ENCODE measurements around the gene RALGDS. TPM values are rescaled to one million over a fixed set of nuclear protein-coding genes. Genes with fewer than 3 reads are reported as not detected.
A peak's percentile ranks its signal among the peaks of the same experiment; 100 is the strongest.

The RALGDS gene
- total and polyA plus RNA-seq, 9 of the 15 experiments (the other 6 are each of a cell fraction or from before 2014, with no cell fraction given), result 0.75 to 43.3 (median 27.1) TPM

DNA sequence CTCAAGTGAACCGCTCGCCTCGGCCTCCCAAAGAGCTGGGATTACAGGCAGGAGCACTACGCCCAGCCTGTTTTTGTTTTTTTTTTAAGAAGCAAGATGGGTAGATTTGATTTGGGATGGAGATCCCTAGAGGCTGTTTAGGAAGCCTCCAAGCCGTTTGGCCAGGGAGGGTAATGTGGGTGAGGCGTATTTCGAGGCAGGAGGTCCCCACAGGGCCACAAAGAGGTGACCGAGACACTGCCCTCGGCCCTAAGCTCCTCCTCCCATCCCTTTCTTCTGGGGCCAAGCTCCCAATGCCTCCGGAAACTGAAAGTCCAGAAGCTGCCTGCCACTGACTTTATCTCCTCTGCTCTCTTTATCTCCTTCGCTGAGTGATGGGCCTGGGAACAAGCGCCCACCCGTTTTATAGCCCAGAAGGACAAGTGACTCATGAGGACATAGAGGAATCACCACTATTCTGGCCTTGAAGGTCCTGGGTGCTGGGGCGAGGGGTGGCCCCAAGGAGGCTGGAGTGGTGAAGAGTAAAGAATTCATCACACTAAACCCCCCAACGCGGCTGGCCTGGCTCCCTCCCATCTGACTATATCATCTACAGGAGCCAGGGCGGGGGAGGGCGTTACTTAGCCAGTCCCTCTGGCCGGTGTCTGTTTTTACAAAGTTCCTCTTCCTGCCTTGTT lies 2.0 kb upstream of the RALGDS start (continued):
- TF ChIP-seq, protein P1, sequence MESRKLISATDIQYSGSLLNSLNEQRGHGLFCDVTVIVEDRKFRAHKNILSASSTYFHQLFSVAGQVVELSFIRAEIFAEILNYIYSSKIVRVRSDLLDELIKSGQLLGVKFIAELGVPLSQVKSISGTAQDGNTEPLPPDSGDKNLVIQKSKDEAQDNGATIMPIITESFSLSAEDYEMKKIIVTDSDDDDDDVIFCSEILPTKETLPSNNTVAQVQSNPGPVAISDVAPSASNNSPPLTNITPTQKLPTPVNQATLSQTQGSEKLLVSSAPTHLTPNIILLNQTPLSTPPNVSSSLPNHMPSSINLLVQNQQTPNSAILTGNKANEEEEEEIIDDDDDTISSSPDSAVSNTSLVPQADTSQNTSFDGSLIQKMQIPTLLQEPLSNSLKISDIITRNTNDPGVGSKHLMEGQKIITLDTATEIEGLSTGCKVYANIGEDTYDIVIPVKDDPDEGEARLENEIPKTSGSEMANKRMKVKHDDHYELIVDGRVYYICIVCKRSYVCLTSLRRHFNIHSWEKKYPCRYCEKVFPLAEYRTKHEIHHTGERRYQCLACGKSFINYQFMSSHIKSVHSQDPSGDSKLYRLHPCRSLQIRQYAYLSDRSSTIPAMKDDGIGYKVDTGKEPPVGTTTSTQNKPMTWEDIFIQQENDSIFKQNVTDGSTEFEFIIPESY (CRISPR knock-in tag; IDR thresholded peaks at IDR 0.05), result no peak
- peak; percentile 60 for TF ChIP-seq NCOR1 (IDR thresholded peaks at IDR 0.05)
- TF ChIP-seq, protein P2, sequence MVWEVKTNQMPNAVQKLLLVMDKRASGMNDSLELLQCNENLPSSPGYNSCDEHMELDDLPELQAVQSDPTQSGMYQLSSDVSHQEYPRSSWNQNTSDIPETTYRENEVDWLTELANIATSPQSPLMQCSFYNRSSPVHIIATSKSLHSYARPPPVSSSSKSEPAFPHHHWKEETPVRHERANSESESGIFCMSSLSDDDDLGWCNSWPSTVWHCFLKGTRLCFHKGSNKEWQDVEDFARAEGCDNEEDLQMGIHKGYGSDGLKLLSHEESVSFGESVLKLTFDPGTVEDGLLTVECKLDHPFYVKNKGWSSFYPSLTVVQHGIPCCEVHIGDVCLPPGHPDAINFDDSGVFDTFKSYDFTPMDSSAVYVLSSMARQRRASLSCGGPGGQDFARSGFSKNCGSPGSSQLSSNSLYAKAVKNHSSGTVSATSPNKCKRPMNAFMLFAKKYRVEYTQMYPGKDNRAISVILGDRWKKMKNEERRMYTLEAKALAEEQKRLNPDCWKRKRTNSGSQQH (CRISPR knock-in tag; IDR thresholded peaks at IDR 0.05), result no peak
- TF ChIP-seq ZNF785 (CRISPR knock-in tag; IDR thresholded peaks at IDR 0.05), result no peak
- TF ChIP-seq, protein P3, sequence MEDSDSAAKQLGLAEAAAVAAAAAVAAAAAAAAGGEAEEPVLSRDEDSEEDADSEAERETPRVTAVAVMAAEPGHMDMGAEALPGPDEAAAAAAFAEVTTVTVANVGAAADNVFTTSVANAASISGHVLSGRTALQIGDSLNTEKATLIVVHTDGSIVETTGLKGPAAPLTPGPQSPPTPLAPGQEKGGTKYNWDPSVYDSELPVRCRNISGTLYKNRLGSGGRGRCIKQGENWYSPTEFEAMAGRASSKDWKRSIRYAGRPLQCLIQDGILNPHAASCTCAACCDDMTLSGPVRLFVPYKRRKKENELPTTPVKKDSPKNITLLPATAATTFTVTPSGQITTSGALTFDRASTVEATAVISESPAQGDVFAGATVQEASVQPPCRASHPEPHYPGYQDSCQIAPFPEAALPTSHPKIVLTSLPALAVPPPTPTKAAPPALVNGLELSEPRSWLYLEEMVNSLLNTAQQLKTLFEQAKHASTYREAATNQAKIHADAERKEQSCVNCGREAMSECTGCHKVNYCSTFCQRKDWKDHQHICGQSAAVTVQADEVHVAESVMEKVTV (CRISPR knock-in tag; IDR thresholded peaks at IDR 0.05), result no peak
- 0 out of 2 replicates have a peak, but pooled peaks have one; percentile 54 for TF ChIP-seq BACH1 (tag; IDR thresholded peaks at IDR 0.05)
- no peak for TF ChIP-seq ZNF668 (CRISPR knock-in tag; IDR thresholded peaks at IDR 0.05)
- no peak for TF ChIP-seq ESRRB (CRISPR knock-in tag; IDR thresholded peaks at IDR 0.05; ENCODE audit: borderline replicate concordance)
- TF ChIP-seq, protein P4, sequence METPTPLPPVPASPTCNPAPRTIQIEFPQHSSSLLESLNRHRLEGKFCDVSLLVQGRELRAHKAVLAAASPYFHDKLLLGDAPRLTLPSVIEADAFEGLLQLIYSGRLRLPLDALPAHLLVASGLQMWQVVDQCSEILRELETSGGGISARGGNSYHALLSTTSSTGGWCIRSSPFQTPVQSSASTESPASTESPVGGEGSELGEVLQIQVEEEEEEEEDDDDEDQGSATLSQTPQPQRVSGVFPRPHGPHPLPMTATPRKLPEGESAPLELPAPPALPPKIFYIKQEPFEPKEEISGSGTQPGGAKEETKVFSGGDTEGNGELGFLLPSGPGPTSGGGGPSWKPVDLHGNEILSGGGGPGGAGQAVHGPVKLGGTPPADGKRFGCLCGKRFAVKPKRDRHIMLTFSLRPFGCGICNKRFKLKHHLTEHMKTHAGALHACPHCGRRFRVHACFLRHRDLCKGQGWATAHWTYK (CRISPR knock-in tag; IDR thresholded peaks at IDR 0.05), result no peak
- TF ChIP-seq MEF2D (tag; conservative IDR thresholded peaks at IDR 0.05; ENCODE audit: low read depth), result no peak
- no peak for TF ChIP-seq RFX7 (CRISPR knock-in tag; IDR thresholded peaks at IDR 0.05)
- TF ChIP-seq ZBTB7A (IDR thresholded peaks at IDR 0.05; ENCODE audit: borderline replicate concordance, control insufficient read depth, low read depth, low read length), result peak; percentile 89
- no peak for TF ChIP-seq FUS (optimal IDR thresholded peaks at IDR 0.05; ENCODE audit: low read depth, low read length)
- TF ChIP-seq, protein P5, sequence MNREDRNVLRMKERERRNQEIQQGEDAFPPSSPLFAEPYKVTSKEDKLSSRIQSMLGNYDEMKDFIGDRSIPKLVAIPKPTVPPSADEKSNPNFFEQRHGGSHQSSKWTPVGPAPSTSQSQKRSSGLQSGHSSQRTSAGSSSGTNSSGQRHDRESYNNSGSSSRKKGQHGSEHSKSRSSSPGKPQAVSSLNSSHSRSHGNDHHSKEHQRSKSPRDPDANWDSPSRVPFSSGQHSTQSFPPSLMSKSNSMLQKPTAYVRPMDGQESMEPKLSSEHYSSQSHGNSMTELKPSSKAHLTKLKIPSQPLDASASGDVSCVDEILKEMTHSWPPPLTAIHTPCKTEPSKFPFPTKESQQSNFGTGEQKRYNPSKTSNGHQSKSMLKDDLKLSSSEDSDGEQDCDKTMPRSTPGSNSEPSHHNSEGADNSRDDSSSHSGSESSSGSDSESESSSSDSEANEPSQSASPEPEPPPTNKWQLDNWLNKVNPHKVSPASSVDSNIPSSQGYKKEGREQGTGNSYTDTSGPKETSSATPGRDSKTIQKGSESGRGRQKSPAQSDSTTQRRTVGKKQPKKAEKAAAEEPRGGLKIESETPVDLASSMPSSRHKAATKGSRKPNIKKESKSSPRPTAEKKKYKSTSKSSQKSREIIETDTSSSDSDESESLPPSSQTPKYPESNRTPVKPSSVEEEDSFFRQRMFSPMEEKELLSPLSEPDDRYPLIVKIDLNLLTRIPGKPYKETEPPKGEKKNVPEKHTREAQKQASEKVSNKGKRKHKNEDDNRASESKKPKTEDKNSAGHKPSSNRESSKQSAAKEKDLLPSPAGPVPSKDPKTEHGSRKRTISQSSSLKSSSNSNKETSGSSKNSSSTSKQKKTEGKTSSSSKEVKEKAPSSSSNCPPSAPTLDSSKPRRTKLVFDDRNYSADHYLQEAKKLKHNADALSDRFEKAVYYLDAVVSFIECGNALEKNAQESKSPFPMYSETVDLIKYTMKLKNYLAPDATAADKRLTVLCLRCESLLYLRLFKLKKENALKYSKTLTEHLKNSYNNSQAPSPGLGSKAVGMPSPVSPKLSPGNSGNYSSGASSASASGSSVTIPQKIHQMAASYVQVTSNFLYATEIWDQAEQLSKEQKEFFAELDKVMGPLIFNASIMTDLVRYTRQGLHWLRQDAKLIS (CRISPR knock-in tag; IDR thresholded peaks at IDR 0.05), result no peak
- no peak for TF ChIP-seq ZNF551 (CRISPR knock-in tag; IDR thresholded peaks at IDR 0.05)
- no peak for TF ChIP-seq NCOA4 (IDR thresholded peaks at IDR 0.05; ENCODE audit: partially characterized antibody)
- TF ChIP-seq THRAP3 (IDR thresholded peaks at IDR 0.05; ENCODE audit: borderline replicate concordance), result no peak
- TF ChIP-seq GABPB1 (CRISPR knock-in tag; IDR thresholded peaks at IDR 0.05), result no peak
